Spinal cord (tissue), 10 donors: ENCODE measurements around the gene SMG6. TPM values are rescaled to one million over a fixed set of nuclear protein-coding genes. Genes with fewer than 3 reads are reported as not detected.

Source experiments
- DNase-seq, 6 donors: peaks; one replicate each; pipeline versions ENCODE4 v3.0.0 to v3.0.0-alpha.2; 2013 to 2015; ENCODE audit warnings: low spot score in 6 of 6, low read depth in 4 of 6
- H3K27ac ChIP-seq: one replicate; pipeline ENCODE4 v1.5.1; 2013; ENCODE audit warnings: low read depth, low read length, control low read depth
- H3K27me3 ChIP-seq: one replicate; pipeline ENCODE4 v1.6.1; 2013; ENCODE audit warnings: low read length; ENCODE audit not compliant: control insufficient read depth, insufficient read depth
- H3K36me3 ChIP-seq: one replicate; pipeline ENCODE4 v1.6.1; 2013; ENCODE audit warnings: low read length; ENCODE audit not compliant: control insufficient read depth, insufficient read depth
- H3K4me1 ChIP-seq: one replicate; pipeline ENCODE4 v1.6.1; 2013; ENCODE audit warnings: low read length; ENCODE audit not compliant: control insufficient read depth, insufficient read depth
- H3K4me3 ChIP-seq: one replicate; pipeline ENCODE4 v1.5.1; 2013; ENCODE audit warnings: low read depth, low read length, control low read depth
- H3K9me3 ChIP-seq: one replicate; pipeline ENCODE4 v1.6.1; 2013; ENCODE audit warnings: low read length; ENCODE audit not compliant: control insufficient read depth, insufficient read depth
- WGBS: methylation state at CpG from one replicate; pipeline ENCODE4 v1.1.5; 2013; ENCODE audit warnings: missing lambda C conversion rate; ENCODE audit not compliant: insufficient coverage; 5-methylcytosine and 5-hydroxymethylcytosine counted together
- polyA plus RNA-seq, 2 donors: library from polyadenylated mRNA; unstranded; fragments of 120-200 nt; gene quantifications; one replicate each; pipeline ENCODE4 v1.2.1, GENCODE V29; 2013; ENCODE audit not compliant: insufficient read length in 2 of 2
- total RNA-seq, 2 donors: library from RNA; depleted of rRNA in 1 of 2; stranded (reverse); fragments of 120-200 nt in 1 of 2; fragments of >200 nt in 1 of 2; gene quantifications; one replicate each; pipeline versions ENCODE4 v1.2.3 to v1.2.4, GENCODE V29; 2013 to 2014
- donor health status: healthy.

The SMG6 gene
- total and polyA plus RNA-seq, 4 donors: 26.4 to 46.3 (median 37.3) TPM

DNA sequence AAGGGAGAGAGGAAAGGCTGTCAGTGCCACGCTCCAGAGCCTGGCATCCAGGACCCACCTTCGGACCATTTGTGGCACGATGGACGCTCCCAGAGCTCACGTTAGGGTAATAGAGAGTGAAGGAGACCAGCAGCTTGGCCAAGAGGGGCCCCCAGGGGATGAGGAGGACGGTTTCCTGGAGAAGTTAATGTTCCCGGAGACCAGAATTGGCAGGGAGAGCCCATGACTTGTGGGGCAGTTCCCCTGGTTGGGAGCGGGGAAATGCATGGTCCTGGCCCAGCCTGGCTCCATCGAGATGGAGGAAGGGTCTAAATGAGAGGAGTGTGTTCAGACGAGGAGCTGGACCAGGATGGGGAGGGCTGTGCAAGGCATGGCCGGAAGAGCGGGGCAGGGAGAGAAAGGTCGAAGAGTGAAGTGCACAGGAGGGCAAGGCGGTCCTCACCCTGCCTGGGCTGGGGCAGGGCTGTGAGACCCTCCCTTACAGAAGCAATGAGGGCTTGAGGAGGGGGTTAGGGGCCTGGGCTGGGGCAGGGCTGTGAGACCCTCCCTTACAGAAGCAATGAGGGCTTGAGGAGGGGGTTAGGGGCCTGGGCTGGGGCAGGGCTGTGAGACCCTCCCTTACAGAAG lies 251.5 kb downstream of the SMG6 start:
- peak in 1 of 6 donors; percentile 38 for DNase-seq
- H3K27ac ChIP-seq: peak overlapping the region; percentile 40
- peaks cover 11% of the 10 kb centered on the region for H3K36me3 ChIP-seq
- H3K4me1 ChIP-seq: peaks cover 45% of the 10 kb centered on the region
- H3K27me3 ChIP-seq: peaks cover 39% of the 10 kb centered on the region
- H3K9me3 ChIP-seq: no peaks in the 10 kb centered on the region
- no peak overlapping the region for H3K4me3 ChIP-seq
- 35% methylated on average over 12 of the region's 14 CpGs for WGBS

DNA sequence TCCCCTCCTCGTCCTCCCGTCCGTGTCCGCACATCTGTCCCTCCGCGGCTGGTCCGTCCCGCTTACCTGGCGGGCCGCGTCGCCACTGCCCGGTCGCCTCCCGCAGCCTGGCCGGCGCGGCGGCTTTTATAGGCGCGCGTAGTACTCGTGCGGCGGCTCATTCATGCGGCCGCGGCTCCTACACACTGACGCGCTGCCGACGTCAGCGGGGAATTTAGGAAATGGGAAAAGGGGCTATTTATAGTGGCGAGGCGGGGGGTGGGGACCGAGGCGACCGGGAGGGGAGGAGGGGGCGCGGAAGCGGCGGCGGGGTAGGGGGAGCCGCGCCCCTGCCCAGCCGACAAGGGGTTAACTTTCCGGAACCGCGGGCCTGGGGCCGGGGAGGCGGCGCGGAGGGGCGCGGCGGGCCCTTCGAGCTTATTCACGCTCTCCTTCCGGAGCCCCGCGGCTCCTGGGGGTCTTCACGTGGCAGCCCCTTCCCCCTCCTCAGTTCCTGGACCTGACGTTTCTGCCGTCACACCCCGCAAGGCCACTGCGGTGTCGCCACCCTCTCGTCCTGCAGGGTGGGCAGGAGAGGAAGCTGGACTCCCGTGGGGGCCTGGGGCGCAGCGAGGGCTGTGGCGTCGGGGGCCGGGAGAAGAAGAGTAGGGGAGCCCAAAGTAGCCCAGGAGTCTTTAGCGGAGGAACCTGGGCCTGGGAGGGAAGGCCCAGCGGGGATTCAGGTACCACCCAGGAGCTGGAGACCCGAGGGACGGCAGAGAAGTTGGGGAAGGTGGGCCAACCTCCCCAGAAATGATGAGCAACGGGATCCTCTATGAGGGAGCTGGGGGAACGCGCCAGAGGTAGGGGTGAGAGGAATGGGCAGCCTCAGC lies 252.3 kb downstream of the SMG6 start:
- WGBS: 5% methylated on average over 80 of the region's 81 CpGs
- no peak overlapping the region for H3K4me3 ChIP-seq
- peak overlapping the region; percentile 40 for H3K27ac ChIP-seq
- peak in 2 of 6 donors; percentile 82 to 83 for DNase-seq
- H3K27me3 ChIP-seq: peaks cover 34% of the 10 kb centered on the region
- peaks cover 43% of the 10 kb centered on the region for H3K4me1 ChIP-seq
- H3K36me3 ChIP-seq: peaks cover 11% of the 10 kb centered on the region
- no peaks in the 10 kb centered on the region for H3K9me3 ChIP-seq

DNA sequence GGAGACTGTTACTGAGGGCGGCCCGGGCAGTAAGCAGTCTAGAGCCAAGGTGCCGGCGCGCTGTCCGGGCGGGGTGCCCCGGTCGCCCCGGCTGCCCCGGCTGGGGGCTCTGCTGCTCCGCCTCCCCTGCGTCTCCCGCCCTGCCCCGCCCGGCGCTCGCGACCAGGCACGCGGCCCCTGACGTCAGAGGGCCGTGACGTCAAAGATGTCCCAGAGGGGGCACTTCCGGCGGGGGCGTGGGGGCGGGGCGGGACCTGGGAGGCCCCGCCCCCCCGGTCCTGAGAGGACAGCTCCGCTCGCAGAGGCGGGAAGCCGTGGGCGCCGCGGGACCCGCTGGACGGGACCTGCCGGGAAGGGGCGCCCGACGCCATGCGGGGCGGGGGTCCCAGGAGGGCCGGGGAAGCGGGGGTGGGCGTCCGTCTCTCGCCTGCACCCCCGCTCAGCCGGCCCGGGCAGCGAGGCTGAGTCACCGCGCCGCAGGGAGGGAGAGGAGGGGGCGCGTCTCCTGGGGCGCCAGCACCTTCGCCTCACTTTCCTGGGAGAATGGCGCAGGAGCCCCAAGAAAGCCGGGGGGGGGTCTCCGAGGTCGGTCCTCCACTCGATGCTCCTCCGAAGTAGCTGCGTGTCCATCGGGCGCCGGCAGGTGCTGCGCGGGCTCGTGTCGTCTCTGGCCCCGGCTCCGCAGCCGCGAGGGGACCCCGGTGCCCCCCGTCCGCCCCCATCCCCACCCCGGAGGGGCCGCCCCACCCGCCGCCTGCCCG lies 253.1 kb downstream of the SMG6 start:
- Histone ChIP-seq H3K9me3 (no peaks in the 10 kb centered on the region), H3K27ac (no peak overlapping the region), H3K27me3 (peaks cover 31% of the 10 kb centered on the region), H3K4me1 (peaks cover 41% of the 10 kb centered on the region), H3K4me3 (peak overlapping the region; percentile 24), H3K36me3 (peaks cover 16% of the 10 kb centered on the region)
- under 1% methylated on average over 88 of the region's 88 CpGs for WGBS
- DNase-seq: peak in 2 of 6 donors; percentile 93 to 94

DNA sequence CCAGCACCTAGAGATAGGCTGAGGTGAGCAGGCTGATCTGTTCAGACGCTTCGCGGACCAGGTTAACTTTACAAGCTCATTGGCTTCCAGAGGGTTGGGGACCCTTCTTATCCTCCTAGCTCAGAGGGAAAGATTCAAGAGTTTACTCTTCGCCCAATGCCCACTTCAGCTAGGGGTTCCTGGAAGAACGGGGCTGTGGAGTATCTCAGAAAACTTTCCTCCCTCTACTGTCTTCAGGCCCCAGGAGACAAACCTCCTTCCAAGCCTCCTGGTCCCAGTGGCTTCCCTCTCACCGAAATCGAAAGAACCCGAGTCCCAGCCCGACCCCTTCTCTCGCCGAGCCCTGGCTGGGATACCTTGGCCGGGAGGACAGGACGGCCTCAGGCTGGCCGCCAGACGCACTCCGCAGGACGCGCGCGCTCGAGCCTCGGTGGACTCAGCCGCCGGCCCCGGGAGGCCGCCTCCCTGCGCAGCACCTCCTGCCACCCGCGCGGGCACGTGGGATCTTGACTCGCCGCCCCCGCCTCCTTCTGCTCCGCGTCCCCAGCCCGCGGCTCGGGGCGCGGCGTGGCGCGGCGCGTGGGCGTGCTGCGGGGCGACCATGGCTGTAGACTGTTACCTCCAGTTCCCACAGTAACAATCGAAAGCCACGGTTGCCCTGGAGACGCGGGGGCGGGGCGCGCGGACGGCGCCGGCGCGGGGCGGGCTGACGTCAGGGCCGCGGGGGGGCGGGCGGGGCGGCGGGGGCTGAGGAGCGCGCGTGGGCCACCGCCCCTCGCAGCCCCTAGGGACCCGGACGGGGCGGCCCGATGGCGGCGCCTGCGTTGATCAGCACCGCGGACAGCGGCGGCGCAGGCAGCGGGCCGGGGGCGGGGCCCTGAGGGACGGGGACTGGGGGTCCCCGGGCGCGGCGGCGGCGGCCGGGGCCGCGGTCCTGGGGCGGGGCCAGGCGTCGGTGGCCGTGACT lies 254.0 kb downstream of the SMG6 start:
- Histone ChIP-seq H3K27ac (peak overlapping the region; percentile 69), H3K4me3 (peak overlapping the region; percentile 66), H3K4me1 (peaks cover 40% of the 10 kb centered on the region), H3K9me3 (no peaks in the 10 kb centered on the region), H3K36me3 (peaks cover 20% of the 10 kb centered on the region), H3K27me3 (peaks cover 25% of the 10 kb centered on the region)
- DNase-seq: peak in 3 of 6 donors; percentile 65 to 94 (median 94)
- WGBS: 2% methylated on average over 104 of the region's 104 CpGs

DNA sequence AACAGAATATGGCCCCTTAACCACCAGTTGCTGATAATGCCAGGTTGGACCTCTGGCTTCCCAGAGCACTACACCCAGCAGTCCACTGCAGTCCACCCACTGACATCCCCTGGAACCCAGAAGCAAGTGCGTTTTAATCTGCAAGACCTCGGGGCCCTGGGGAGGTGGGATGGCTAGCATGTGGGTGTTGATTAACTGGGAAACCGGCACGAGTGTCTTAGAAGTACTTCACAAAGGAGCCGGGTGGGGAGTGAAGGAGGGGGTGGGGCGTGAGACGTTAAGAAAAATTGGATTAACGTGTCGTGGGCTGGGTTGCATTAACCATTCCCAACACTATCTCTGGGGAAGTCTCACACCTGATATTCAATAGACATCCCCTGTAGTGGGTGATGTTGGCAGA lies 254.8 kb downstream of the SMG6 start:
- Histone ChIP-seq H3K36me3 (peaks cover 28% of the 10 kb centered on the region), H3K4me3 (peak overlapping the region; percentile 66), H3K27ac (no peak overlapping the region), H3K4me1 (peaks cover 35% of the 10 kb centered on the region), H3K27me3 (peaks cover 18% of the 10 kb centered on the region), H3K9me3 (no peaks in the 10 kb centered on the region)
- WGBS: no CpG with 5 or more reads among the region's 9 CpGs
- no peak for DNase-seq

DNA sequence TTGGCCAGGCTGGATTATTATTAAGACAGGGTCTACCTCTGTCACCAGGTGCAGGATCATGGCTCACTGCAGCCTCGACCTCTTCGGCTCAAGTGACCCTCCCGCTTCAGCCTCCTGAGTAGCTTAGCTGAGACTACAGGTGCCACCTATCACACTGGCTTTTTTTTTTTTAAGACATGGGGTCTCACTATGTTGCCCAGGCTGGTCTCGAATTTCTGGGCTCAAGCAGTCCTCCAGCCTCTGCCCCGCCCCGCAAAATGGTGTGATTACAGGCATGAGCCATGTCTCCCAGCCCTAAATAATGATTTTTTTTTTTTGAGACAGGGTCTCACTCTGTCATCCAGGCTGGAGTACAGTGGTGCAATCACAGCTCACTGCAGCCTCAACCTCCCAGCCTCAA lies 256.0 kb downstream of the SMG6 start:
- peaks cover 40% of the 10 kb centered on the region for H3K36me3 ChIP-seq
- no peak for DNase-seq
- H3K27me3 ChIP-seq: peaks cover 10% of the 10 kb centered on the region
- H3K4me1 ChIP-seq: peaks cover 38% of the 10 kb centered on the region
- no peak overlapping the region for H3K4me3 ChIP-seq
- no peaks in the 10 kb centered on the region for H3K9me3 ChIP-seq
- 95% methylated on average over 5 of the region's 6 CpGs for WGBS
- no peak overlapping the region for H3K27ac ChIP-seq

DNA sequence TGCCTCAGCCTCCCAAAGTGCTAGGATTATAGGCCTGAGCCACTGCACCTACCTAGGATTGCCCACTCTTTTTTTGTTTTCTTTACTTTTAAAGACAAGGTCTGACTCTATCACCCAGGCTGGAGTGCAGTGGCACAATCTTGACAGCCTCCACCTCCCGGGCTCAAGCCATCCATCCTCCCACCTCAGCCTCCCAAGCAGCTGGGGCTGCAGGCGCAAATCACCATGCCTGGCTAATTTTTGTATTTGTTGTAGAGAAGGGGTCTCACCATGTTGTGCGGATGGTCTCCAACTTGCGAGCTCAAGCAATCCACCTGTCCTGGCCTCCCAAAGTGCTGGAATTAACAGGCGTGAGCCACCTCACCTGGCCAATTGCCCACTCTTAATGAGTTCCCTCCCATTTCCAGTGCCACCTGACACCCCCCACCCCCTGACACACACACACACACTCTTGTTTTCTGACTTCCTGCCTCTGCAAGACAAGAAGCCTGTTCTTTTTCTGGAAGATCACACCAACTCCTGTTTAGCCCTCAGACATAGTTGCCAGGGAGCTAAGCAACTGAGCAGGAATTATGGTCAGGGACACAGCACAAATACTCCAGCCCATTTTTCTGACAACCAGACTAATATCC lies 259.2 kb downstream of the SMG6 start:
- peaks cover 40% of the 10 kb centered on the region for H3K4me1 ChIP-seq
- H3K9me3 ChIP-seq: no peaks in the 10 kb centered on the region
- peaks cover 53% of the 10 kb centered on the region for H3K36me3 ChIP-seq
- DNase-seq: no peak
- H3K27ac ChIP-seq: no peak overlapping the region
- H3K27me3 ChIP-seq: peaks cover 3% of the 10 kb centered on the region
- 100% methylated on average over 3 of the region's 5 CpGs for WGBS
- no peak overlapping the region for H3K4me3 ChIP-seq

DNA sequence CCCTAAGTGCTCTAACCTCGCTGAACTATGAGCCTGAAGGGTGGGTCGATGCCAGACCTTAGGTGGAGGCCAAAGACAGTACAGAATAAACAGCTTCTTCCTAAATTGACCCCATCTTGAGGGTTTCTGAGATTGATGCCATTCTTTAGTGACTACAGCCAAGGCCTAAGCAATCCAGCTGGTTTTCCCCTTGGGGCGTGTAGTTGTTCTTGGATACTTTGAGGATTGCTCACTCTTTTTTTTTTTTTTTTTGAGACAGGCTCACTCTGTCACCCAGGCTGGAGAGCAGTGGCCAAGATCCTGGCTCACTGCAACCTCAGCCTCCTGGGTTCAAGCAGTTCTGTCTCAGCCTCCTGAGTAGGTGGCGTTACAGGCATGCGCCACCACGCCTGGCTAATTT lies 259.8 kb downstream of the SMG6 start:
- H3K4me3 ChIP-seq: no peak overlapping the region
- no peaks in the 10 kb centered on the region for H3K27me3 ChIP-seq
- H3K9me3 ChIP-seq: no peaks in the 10 kb centered on the region
- 100% methylated on average over 2 of the region's 6 CpGs for WGBS
- H3K4me1 ChIP-seq: peaks cover 34% of the 10 kb centered on the region
- no peak overlapping the region for H3K27ac ChIP-seq
- no peak for DNase-seq
- peaks cover 56% of the 10 kb centered on the region for H3K36me3 ChIP-seq
